HepG2 (cell line): ENCODE measurements around the gene MCF2L. TPM values are rescaled to one million over a fixed set of nuclear protein-coding genes. Genes with fewer than 3 reads are reported as not detected.
A peak's percentile ranks its signal among the peaks of the same experiment; 100 is the strongest.

Experiments used
- FOXO1 ChIP-seq: sonication (generic); formaldehyde crosslinking; IDR thresholded peaks from 2 replicates; pipeline ENCODE4 v1.4.0; 2020; ENCODE audit warnings: missing genetic modification reagents
- FOXP4 ChIP-seq: sonication (generic); formaldehyde crosslinking; IDR thresholded peaks from 2 replicates; pipeline ENCODE4 v1.4.0; 2020; ENCODE audit warnings: missing genetic modification reagents
- HHEX ChIP-seq: IDR thresholded peaks from 2 replicates; pipeline ENCODE4 v1.6.1; 2016; ENCODE audit warnings: control low read depth
- KDM2A ChIP-seq: sonication (generic); formaldehyde crosslinking; IDR thresholded peaks from 2 replicates; pipeline ENCODE4 v1.4.0; 2020; ENCODE audit warnings: low read depth, missing genetic modification reagents, borderline replicate concordance
- LRRFIP1 ChIP-seq: sonication (generic); formaldehyde crosslinking; conservative IDR thresholded peaks from 2 replicates; pipeline ENCODE4 v1.4.0; 2020; ENCODE audit warnings: missing genetic modification reagents
- MED13 ChIP-seq: sonication (generic); formaldehyde crosslinking; IDR thresholded peaks from 2 replicates; pipeline ENCODE4 v1.5.0; 2020; ENCODE audit warnings: missing genetic modification reagents
- NR2C2 ChIP-seq: sonication (generic); formaldehyde crosslinking; IDR thresholded peaks from 2 replicates; pipeline ENCODE4 v1.4.0; 2020; ENCODE audit warnings: missing genetic modification reagents, mild to moderate bottlenecking, moderate library complexity, borderline replicate concordance
- PHB2 ChIP-seq: fragments of 450-650 bp; IDR thresholded peaks from 2 replicates; pipeline ENCODE4 v1.6.1; 2018; ENCODE audit not compliant: partially characterized antibody
- RBM22 ChIP-seq: fragments of 200-400 bp; formaldehyde crosslinking; optimal IDR thresholded peaks from 2 replicates; pipeline ENCODE3; 2017; ENCODE audit warnings: mild to moderate bottlenecking, low read length, moderate library complexity
- SAFB2 ChIP-seq: sonication (generic); formaldehyde crosslinking; IDR thresholded peaks from 2 replicates; pipeline ENCODE4 v1.5.1; 2020; ENCODE audit warnings: missing genetic modification reagents, low read depth, mild to moderate bottlenecking, borderline replicate concordance
- STAG1 ChIP-seq: sonication (generic); formaldehyde crosslinking; IDR thresholded peaks from 2 replicates; pipeline ENCODE4 v1.4.0; 2020; ENCODE audit warnings: missing genetic modification reagents
- ZBTB34 ChIP-seq: sonication (generic); formaldehyde crosslinking; IDR thresholded peaks from 2 replicates; pipeline ENCODE4 v1.8.0; 2022; ENCODE audit warnings: mild to moderate bottlenecking, missing genetic modification reagents
- ZEB1 ChIP-seq: IDR thresholded peaks from 2 replicates; pipeline ENCODE4 v1.6.1; 2012; ENCODE audit warnings: mild to moderate bottlenecking, low read depth, inconsistent platforms; ENCODE audit not compliant: insufficient replicate concordance
- ZMYM2 ChIP-seq: sonication (generic); formaldehyde crosslinking; IDR thresholded peaks from 2 replicates; pipeline ENCODE4 v1.8.0; 2022; ENCODE audit warnings: mild to moderate bottlenecking, missing genetic modification reagents
- ZNF18 ChIP-seq: sonication (generic); formaldehyde crosslinking; IDR thresholded peaks from 2 replicates; pipeline ENCODE4 v1.8.0; 2022; ENCODE audit warnings: mild to moderate bottlenecking, missing genetic modification reagents; ENCODE audit not compliant: insufficient replicate concordance
- ZNF230 ChIP-seq: sonication (generic); formaldehyde crosslinking; IDR thresholded peaks from 2 replicates; pipeline ENCODE4 v1.4.0; 2020; ENCODE audit warnings: mild to moderate bottlenecking, missing genetic modification reagents
- ZNF781 ChIP-seq: sonication (generic); formaldehyde crosslinking; IDR thresholded peaks from 2 replicates; pipeline ENCODE4 v1.5.1; 2020; ENCODE audit warnings: borderline replicate concordance, mild to moderate bottlenecking, missing genetic modification reagents; ENCODE audit errors: not compliant biosample characterization
- polyA plus RNA-seq, 8 experiments: library from polyadenylated mRNA; depleted of rRNA in 3 of 8; stranded (reverse) in 7 of 8; unstranded in 1 of 8; fragments of >200 nt; fragmentation: Illumina TruSeq in 4 of 8; extraction: Trizol in 4 of 8; gene quantifications; 2 replicates each; pipeline versions ENCODE4 v1.2.1 to v1.2.3, GENCODE V29; 2011 to 2016; ENCODE audit warnings: low read depth in 4 of 8, missing spikeins in 1 of 8, mixed read lengths in 1 of 8; ENCODE audit not compliant: insufficient read depth in 1 of 8
- total RNA-seq, 5 experiments: library from RNA; depleted of rRNA; stranded (reverse); fragments of >200 nt; fragmentation: Illumina TruSeq; extraction: Trizol; gene quantifications; 2 replicates each; pipeline ENCODE4 v1.2.3, GENCODE V29; 2016; ENCODE audit warnings: low read depth in 1 of 5
- TF ChIP-seq, protein P1 (sequence below): sonication (generic); formaldehyde crosslinking; IDR thresholded peaks from 2 replicates; pipeline ENCODE4 v1.4.0; 2020; ENCODE audit warnings: missing genetic modification reagents, borderline replicate concordance

MCF2L gene
- total and polyA plus RNA-seq, 2 of the 13 experiments (the other 11 are each of a cell fraction or from before 2014, with no cell fraction given) = 19.4 to 28.4 TPM

GRCh38 chr13:112926003-112926402 is 43.0 kb upstream of the MCF2L start (continued):
- TF ChIP-seq ZNF18 (CRISPR knock-in tag) = no peak
- TF ChIP-seq ZNF230 = no peak
- TF ChIP-seq ZMYM2 (CRISPR knock-in tag) = peak; percentile 65
- no peak for TF ChIP-seq NR2C2 (CRISPR knock-in tag)
- TF ChIP-seq FOXP4 (CRISPR knock-in tag) = 0 out of 2 replicates have a peak, but pooled peaks have one; percentile 10
- TF ChIP-seq, protein P1, sequence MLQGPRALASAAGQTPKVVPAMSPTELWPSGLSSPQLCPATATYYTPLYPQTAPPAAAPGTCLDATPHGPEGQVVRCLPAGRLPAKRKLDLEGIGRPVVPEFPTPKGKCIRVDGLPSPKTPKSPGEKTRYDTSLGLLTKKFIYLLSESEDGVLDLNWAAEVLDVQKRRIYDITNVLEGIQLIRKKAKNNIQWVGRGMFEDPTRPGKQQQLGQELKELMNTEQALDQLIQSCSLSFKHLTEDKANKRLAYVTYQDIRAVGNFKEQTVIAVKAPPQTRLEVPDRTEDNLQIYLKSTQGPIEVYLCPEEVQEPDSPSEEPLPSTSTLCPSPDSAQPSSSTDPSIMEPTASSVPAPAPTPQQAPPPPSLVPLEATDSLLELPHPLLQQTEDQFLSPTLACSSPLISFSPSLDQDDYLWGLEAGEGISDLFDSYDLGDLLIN = no peak
- no peak for TF ChIP-seq LRRFIP1
- no peak for TF ChIP-seq MED13 (CRISPR knock-in tag)
- TF ChIP-seq FOXO1 (CRISPR knock-in tag) = no peak
- no peak for TF ChIP-seq SAFB2
- no peak for TF ChIP-seq STAG1 (CRISPR knock-in tag)
- no peak for TF ChIP-seq KDM2A
- TF ChIP-seq HHEX = no peak
- no peak for TF ChIP-seq ZEB1
- no peak for TF ChIP-seq PHB2
- TF ChIP-seq ZNF781 (CRISPR knock-in tag) = no peak
- TF ChIP-seq RBM22 = no peak
- no peak for TF ChIP-seq ZBTB34 (CRISPR knock-in tag)
